UCSD-AML1 (cell line): ENCODE measurements around the gene ECE2.
"Not testable (repeated sequence)": the region's sequence is repeated elsewhere in the genome, so short reads cannot be mapped to it uniquely, and the experiment has no call there.

Experiments used
- DNase-seq: peaks from one replicate; lab custom pipeline; 2025; ENCODE audit not compliant: unreplicated experiment; lab: John Stamatoyannopoulos, UW

The ECE2 gene

GRCh38 chr3:184335291-184335660, 59.5 kb downstream of the ECE2 start:
- no peak for DNase-seq

- no peak for DNase-seq
Observed at GRCh38 chr3:184335661-184336546, 60.1 kb downstream of the ECE2 start.

GRCh38 chr3:184336547-184337398, 61.0 kb downstream of the ECE2 start:
- DNase-seq, result no peak

GRCh38 chr3:184337399-184337714, 61.5 kb downstream of the ECE2 start, which contains the start of gene FAM131A:
FAM131A (plus strand) TSS chr3:184337600; CDS start chr3:184337631, 31 bp downstream.
- DNase-seq, result no peak

GRCh38 chr3:184337981-184338380, 62.2 kb downstream of the ECE2 start:
- DNase-seq, result no peak

GRCh38 chr3:184338511-184338945, 62.7 kb downstream of the ECE2 start:
- no peak for DNase-seq

- no peak for DNase-seq
Observed at GRCh38 chr3:184339001-184339400, 63.2 kb downstream of the ECE2 start.

GRCh38 chr3:184339451-184340135, 63.8 kb downstream of the ECE2 start:
- DNase-seq, result not testable (repeated sequence)

- no peak for DNase-seq
Observed at GRCh38 chr3:184341925-184342324, 66.1 kb downstream of the ECE2 start.
